ENCODE data around the gene ACR.

GRCh38 chr22:50701076-50701419 lies 37.0 kb upstream of the ACR start:
- TF ChIP-seq CTCF (conservative IDR thresholded peaks at IDR 0.05; ENCODE audit: low read length) (no peak), EZH2phosphoT487 (IDR thresholded peaks at IDR 0.05; ENCODE audit: borderline replicate concordance) (no peak)

All from Loucy (cell line).